ENCODE results near the gene ALDH3A1.

Gene ALDH3A1

GRCh38 chr17:19742495-19742894 lies 5.6 kb downstream of the ALDH3A1 start:
- TF ChIP-seq CTCF (IDR thresholded peaks at IDR 0.05; ENCODE audit: low read depth, low read length, poor library complexity, severe bottlenecking) (no peak), EZH2phosphoT487 (IDR thresholded peaks at IDR 0.05; ENCODE audit: borderline replicate concordance, low read length) (no peak)
- H3F3A ChIP-seq (ENCODE audit: control insufficient read depth, insufficient read depth): no peaks in the 10 kb centered on the region
- H3K9me2 ChIP-seq (replicated peaks; ENCODE audit: control insufficient read depth, low read length): no peaks in the 10 kb centered on the region
- no peak overlapping the region for H3K27ac ChIP-seq (ENCODE audit: low read depth, low read length)
- H3K79me2 ChIP-seq (ENCODE audit: control insufficient read depth, low read length): no peaks in the 10 kb centered on the region
- no peak overlapping the region for H3K4me2 ChIP-seq (ENCODE audit: low read length)
- H3K27me3 ChIP-seq (ENCODE audit: control insufficient read depth, low read length): no peaks in the 10 kb centered on the region
- no peak overlapping the region for H3K4me3 ChIP-seq (ENCODE audit: low read length)
- no peaks in the 10 kb centered on the region for H3K4me1 ChIP-seq (ENCODE audit: control insufficient read depth, low read length)
- no peaks in the 10 kb centered on the region for H4K20me1 ChIP-seq (ENCODE audit: control insufficient read depth, insufficient read depth, low read depth, low read length)
- no peaks in the 10 kb centered on the region for H3K36me3 ChIP-seq (ENCODE audit: control insufficient read depth, low read length)
- H3K9me3 ChIP-seq (ENCODE audit: control insufficient read depth, insufficient read depth, low read length): no peaks in the 10 kb centered on the region

GRCh38 chr17:19741832-19742457 lies 6.2 kb downstream of the ALDH3A1 start:
- Histone ChIP-seq H3K4me2 (ENCODE audit: low read length) (no peak overlapping the region), H3K9me3 (ENCODE audit: control insufficient read depth, insufficient read depth, low read length) (no peaks in the 10 kb centered on the region), H3K36me3 (ENCODE audit: control insufficient read depth, low read length) (no peaks in the 10 kb centered on the region), H3K27ac (ENCODE audit: low read depth, low read length) (no peak overlapping the region), H4K20me1 (ENCODE audit: control insufficient read depth, insufficient read depth, low read depth, low read length) (no peaks in the 10 kb centered on the region), H3K4me1 (ENCODE audit: control insufficient read depth, low read length) (no peaks in the 10 kb centered on the region), H3K4me3 (ENCODE audit: low read length) (no peak overlapping the region), H3F3A (ENCODE audit: control insufficient read depth, insufficient read depth) (no peaks in the 10 kb centered on the region), H3K9me2 (replicated peaks; ENCODE audit: control insufficient read depth, low read length) (no peaks in the 10 kb centered on the region), H3K79me2 (ENCODE audit: control insufficient read depth, low read length) (no peaks in the 10 kb centered on the region), H3K27me3 (ENCODE audit: control insufficient read depth, low read length) (no peaks in the 10 kb centered on the region)
- TF ChIP-seq EZH2phosphoT487 (IDR thresholded peaks at IDR 0.05; ENCODE audit: borderline replicate concordance, low read length) (no peak), CTCF (IDR thresholded peaks at IDR 0.05; ENCODE audit: low read depth, low read length, poor library complexity, severe bottlenecking) (no peak)

- H3K9me3 ChIP-seq (ENCODE audit: control insufficient read depth, insufficient read depth, low read length): no peaks in the 10 kb centered on the region
- no peaks in the 10 kb centered on the region for H3K27me3 ChIP-seq (ENCODE audit: control insufficient read depth, low read length)
- H3K79me2 ChIP-seq (ENCODE audit: control insufficient read depth, low read length): no peaks in the 10 kb centered on the region
- H4K20me1 ChIP-seq (ENCODE audit: control insufficient read depth, insufficient read depth, low read depth, low read length): no peaks in the 10 kb centered on the region
- H3K4me2 ChIP-seq (ENCODE audit: low read length): no peak overlapping the region
- TF ChIP-seq EZH2phosphoT487 (IDR thresholded peaks at IDR 0.05; ENCODE audit: borderline replicate concordance, low read length): no peak
- no peak for TF ChIP-seq CTCF (IDR thresholded peaks at IDR 0.05; ENCODE audit: low read depth, low read length, poor library complexity, severe bottlenecking)
- H3F3A ChIP-seq (ENCODE audit: control insufficient read depth, insufficient read depth): no peaks in the 10 kb centered on the region
- H3K27ac ChIP-seq (ENCODE audit: low read depth, low read length): no peak overlapping the region
- no peaks in the 10 kb centered on the region for H3K9me2 ChIP-seq (replicated peaks; ENCODE audit: control insufficient read depth, low read length)
- H3K4me3 ChIP-seq (ENCODE audit: low read length): no peak overlapping the region
- H3K4me1 ChIP-seq (ENCODE audit: control insufficient read depth, low read length): no peaks in the 10 kb centered on the region
- no peaks in the 10 kb centered on the region for H3K36me3 ChIP-seq (ENCODE audit: control insufficient read depth, low read length)
Measured at GRCh38 chr17:19740933-19741332, 7.2 kb downstream of the ALDH3A1 start.
